NOMO-1 (cell line): ENCODE measurements around the gene CMTM8.

Experiments
- DNase-seq, 2 experiments: peaks; one replicate each; lab custom pipeline; 2025; ENCODE audit not compliant: unreplicated experiment in 2 of 2; lab: John Stamatoyannopoulos, UW

CMTM8 gene

DNA sequence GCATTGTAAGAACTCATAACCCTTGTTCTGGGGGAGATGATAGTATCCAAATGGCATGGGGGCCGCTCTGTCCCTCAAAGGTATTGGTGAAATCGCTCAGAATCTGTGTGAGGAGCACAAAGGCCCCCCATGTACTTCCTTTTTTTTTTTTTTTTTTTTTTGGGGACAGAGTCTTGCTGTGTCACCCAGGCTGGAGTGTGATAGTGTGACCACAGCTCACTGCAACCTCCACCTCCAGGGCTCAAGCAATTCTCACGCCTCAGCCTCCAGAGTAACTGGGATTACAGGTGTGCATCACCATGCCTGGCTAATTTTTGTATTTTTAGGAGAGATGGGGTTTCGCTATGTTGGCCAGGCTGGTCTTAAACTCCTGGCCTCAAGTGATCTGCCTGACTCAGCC is 37.0 kb downstream of the CMTM8 start:
- DNase-seq, result no peak

DNA sequence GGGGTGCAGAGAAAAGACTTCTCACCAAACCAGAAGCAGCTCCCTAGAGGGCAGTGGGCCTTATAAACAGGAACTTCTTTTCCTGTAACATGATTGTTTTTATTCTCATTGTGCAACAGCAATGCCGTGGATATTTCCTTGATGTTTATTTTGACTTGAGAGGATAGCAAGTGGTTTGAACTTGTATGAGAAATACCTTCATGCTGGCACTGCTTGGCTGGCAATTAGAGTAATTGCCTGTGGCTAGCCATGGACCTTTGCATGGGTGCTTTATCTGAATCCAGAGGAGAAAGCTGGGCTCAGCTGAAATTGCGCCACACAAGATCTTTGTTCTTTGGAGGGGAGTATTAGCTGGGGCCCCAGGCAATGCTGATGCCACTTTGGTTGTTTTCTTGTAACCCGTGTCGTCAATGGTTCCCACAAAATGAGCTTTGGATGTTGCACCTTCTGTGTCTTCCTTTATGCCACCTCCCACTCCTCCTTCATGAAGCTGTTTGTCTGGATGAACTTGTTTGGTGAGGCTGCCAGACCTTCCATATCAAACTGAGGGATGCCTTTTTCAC is 37.9 kb downstream of the CMTM8 start:
- DNase-seq, result peak; percentile 39 to 70

DNA sequence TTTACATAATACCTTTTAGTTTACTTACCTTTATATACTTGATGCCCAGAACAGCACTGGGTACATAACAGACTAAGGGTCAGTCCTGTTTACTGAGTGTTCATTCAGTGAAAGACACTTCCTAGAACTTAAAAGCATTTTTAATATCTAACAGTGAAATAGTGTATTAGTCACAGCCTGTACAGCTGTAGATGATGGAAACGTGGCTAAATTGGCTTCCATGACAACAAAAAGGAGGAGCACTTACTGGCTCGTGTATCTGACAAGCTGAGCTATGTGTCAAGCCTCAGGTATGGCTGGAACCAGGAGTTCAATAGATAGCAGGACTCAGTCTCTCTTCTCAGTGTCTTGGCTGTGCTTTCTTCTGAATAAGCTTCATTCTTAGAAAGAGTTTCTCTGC is 40.2 kb downstream of the CMTM8 start:
- no peak for DNase-seq

DNA sequence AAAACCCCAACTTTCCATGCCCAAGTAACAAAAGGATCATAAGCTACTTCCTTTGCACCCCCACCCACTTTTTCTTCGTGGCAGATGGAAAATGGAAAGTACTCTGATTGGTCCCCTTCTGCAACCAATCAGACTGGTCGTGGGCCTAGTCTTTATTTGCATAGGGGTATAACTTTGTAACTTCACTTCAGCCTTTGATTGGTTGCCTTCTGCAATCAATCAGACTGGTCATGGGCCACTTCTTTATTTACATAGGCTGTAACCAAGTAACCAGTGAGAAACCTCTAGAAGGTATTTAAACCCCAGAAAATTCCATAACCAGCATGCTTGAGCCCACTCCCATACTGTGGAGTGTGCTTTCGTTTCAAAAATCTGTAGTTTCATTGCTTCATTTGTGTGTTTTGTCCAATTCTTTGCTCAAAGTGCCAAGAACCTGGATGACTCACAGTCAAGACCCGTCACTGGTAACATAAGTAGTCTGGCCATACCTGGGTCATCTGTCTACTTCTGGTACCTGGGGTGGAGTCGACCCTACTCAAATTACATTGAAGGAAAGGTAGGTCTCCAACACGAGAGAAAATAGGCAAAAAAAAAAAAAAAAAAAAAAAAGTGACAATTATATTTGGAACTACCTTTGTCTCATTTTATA is 41.9 kb downstream of the CMTM8 start:
- no peak for DNase-seq

DNA sequence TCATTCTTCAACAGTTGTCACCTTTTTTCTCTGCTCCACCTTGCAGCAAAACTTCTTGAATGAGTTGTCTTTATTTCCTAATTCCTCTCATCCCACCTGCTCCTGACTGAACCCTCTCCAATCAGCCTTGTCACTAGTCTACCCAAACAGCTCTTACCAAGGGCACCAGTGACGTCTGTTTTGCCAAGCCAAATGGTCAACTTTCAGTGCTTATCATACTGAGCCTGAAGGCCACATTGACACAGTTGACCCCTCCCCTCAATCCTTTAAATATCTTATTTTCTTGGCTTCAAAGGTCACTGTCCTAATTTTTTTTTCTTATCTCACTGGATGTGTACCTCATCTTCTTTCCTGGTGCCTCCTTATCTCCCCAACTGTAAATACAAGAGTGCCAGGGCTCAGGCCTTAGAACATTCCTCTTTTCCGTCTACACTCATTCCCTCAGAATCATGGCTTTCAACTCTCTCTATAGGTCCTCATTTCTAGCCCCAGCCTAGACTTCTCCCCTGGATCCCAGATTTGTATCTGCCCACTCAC is 43.2 kb downstream of the CMTM8 start:
- DNase-seq, result no peak

DNA sequence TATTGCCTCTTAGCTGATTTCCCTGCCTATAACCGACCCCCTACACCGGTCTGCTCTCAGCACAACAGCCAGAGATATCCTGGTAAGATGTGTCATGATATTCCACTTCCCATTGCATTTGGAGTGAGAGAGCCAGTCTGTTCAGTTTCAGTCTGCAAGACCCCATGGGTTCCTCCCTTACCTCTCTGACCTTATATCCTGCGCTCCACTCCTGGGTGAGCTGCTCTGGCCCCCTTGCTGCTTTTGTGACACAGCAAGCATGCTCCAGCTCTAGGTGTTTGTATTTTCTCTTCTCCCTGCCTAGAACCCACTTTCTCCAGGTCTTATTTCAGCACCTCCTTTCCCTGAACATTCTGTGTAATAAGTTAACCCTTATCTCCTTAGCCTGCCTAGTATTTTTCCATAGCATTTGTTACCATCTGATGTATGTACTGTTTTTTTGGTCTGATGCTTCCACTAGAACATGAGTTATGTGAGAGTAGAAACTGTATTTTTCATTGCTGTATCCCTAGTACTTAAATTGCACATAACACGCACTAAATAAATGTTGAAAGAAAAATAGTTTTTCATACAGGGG is 44.2 kb downstream of the CMTM8 start:
- DNase-seq, result no peak

DNA sequence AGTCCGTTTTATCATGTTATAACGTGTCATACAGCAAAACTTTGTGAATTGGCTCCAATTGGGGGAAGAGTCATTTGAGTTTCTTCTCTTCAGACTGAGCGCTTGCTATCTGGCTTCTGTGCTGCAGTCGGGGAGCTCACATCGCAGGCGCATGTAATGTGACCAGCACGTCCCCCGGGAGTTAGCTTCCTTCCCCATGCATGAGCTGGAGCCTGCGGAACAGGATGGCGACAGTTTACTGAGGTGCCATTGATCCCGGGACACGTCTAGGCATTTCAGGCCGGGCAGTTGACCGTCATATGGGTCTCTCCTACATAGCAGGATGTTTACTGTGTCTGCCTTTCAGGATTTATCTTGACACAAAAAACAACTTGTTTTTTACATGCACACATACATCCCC is 44.8 kb downstream of the CMTM8 start:
- no peak for DNase-seq

DNA sequence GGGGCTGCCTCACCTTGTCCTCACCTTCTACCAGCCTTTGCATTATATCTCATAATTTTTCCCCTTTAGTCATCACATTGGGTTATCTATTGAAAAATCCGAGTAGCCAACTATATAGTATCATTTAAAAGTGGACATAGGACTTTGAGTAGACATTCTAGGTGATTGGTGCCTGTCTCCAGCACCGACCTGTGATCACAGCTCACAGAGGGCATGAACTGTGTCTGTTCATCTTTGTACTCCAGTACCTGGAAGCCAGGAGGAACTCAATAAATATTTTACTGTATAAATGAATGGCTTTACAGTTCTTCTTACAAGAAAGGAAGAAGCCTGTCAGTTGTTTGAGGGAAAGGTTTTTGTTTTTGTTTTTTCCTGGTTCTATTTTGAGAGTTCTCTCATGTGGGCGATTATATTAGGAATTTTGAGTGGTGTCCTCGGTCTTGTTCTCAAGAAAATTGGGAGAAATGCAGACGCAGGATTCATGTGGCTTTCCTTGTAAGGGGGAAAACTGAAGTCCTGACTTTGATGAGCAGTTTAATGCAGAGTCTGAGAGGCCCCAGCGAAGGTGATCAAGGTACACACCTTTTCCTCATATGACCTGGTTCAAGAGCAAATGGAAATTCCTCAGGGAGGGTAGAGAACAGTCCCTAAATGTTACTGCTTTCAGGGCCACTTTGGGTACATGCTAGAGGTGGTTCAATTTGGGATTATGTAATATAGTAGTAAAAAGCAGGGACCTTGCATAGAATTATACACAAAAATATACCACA is 46.1 kb downstream of the CMTM8 start:
- no peak for DNase-seq

DNA sequence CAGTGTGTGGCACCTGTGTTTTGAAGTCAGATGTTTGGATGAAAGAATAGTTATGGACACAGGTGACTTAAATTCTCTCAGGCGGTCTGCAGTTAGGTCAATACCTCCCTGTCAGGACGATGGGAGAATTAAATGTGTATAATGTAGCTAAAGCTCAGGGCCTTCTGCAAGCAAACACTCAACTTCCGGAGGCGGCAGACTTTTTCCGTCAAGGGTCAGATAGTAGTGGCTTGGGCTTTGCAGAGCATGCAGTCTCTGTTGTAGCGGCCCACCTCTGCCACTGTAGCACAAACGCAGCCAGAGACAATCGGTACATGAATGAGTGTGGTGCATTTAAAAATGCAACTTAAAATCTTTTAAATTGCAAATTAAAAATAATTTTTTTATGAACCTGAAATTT is 47.4 kb downstream of the CMTM8 start:
- no peak for DNase-seq

DNA sequence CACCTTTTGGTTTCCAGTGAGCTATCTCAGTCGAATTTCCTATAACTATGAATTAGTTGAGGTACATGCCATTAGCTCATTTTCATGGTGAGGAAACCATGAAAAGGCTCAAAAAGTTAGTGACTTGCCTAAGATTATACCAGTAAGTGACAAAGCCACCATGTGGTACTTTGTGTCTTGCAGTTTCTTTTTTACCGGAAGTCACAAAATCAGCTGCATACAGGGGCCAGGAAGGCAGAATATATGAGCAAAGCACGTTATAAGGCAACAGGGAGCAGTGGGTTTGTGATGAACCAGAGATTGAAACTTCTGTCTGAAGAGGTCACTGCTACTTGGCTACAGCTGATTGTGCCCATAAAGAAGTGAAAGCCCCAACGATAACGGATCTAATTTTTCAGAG is 50.3 kb downstream of the CMTM8 start:
- DNase-seq, result peak in 1 of 2 experiments; percentile 16

DNA sequence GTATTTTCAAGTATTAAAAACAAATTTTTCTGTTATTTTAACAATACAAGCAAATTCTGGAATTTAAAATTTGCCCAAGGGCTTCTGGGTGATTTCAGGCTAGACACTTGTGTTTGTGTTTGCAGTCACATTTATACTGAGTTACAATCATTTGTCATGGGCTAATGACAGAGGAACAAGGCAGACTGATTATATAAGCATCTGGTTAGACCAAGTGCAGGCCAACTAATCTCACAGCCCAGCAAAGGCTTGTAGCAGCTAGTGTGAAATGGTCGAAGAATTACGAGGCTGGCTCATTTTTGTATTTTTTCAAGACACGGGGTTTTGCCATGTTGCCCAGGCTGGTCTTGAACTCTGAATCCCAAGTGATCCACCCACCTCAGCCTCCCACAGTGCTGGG is 52.1 kb downstream of the CMTM8 start:
- no peak for DNase-seq

DNA sequence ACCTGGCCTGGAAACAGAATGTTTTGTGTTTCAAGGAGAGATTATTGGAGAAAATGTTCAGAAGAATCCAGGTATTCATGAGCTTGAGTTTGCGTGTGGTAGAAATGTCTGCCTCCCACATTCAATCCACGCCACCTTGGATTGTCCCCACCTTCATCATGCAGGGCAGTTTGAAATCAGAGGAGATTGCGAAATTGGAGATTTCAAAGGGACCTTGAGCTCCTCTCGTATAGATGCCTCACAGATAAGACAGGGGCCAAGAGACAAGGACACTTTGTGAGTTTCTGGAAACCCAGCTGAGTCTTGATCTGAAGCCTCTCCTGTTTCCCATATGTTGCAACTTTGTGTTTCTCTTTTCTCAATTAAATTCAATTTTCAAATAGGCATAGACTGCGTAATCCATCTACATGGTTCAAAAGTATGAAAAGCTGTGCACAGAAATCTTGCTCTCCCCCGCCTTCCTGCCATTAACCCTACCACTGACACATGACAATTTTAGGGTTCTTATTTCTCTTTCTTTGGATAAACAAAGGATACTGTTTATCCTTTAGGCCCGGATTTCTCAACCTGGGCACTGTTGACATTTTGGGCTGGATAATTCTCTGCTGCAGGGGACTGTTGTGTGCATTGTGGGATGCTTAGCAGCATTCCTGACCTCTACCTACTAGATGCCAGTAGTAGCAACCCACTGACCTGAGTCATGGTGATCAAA is 53.8 kb downstream of the CMTM8 start:
- DNase-seq, result no peak

DNA sequence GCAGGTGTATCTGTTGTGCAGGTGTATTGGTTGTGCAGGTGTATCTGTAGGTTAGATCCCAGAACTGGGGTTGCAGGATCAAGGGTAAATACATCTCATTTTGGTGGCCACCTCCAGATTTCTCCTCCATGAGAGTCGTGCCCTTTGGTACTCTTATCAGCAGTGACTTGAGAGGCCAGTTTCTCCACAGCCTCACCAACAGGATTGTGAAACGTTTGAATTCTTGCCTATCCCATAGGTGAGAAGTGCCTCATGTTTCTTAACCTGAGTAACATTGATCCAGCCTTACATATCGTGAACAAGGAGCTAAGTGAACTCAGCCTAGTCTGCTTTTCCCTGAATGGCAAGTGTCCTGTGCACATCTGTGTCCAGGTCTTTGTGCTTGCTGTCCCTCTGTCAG is 55.4 kb downstream of the CMTM8 start:
- no peak for DNase-seq

DNA sequence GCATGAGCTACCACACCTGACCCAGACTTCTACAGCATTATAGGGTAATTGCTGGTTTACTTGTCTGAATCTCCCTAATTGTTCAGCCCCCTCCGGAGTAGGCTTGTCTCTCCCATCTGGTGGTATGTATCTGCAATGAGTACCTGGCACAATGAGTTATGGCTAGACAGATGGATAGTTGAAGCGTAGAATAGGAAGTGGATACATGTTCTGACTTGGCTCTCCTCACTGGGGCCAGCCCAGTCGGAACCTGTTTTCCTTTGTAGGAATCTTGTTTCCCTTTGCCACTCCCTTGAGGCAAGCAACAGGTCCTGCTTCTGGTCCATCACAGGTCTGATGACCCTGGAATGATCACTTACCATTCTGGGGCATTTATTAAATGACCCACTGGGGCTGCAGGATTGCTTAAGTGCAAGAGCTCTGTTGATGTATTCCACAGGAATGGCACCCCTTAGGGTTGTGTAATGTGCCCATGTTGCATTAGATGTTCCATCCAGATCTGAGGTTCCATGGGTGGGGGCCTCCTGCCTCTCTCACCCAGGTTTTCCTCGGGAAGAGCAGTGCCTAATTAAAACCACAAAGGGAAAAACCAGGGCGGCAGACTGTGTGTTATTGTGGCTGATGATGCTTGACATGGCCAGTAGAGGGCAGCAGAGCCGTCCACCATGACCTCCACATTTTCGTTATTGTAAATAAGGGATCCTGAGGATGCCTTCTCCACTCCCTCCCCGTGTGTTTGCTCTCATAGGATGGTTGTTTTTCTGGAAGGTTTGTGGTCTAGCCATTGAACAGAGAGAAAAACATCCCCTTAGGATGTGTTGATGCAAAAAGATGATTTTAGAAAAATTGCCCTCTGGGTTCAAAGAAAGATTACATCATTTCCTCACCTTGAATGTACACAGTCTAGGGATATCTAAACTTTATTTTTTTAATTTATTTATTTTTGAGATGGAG is 58.0 kb downstream of the CMTM8 start:
- peak in 1 of 2 experiments; percentile 46 for DNase-seq

DNA sequence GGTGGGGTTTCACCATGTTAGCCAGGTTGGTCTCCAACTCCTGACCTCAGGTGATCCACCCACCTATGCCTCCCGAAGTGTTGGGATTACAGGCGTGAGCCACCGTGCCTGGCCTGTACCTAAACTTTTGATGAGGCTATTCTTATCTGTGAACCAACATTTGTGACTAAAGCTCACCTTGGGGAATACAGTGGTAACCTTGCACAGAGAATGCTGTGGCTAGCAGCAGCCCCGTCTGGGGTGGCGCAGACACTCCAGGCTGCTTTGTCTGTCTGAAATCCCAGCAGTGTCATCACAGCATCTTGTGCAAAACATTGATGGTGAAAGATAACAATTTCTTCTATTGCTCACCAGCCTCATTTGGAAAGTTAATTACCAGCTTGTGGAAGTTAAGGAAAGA is 58.9 kb downstream of the CMTM8 start:
- DNase-seq, result no peak

DNA sequence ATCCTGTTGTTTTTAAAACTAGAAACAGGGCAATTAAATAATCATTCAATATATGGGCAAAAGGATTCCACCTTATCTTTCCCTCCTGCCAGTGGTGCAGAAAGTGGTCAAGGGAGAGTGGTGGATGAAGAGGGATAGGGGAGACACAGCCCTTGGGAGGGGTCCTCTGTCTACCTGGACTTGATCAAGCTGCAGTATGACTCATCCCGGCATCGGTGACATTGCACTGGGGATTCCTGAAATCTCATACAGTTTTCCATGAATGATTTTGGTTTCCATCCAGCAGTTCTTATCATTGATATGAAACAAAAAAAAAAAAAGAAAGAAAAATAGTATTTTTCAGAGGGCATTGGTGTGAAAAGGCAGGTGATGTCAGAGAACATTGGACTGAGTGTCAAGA is 62.9 kb downstream of the CMTM8 start:
- no peak for DNase-seq

DNA sequence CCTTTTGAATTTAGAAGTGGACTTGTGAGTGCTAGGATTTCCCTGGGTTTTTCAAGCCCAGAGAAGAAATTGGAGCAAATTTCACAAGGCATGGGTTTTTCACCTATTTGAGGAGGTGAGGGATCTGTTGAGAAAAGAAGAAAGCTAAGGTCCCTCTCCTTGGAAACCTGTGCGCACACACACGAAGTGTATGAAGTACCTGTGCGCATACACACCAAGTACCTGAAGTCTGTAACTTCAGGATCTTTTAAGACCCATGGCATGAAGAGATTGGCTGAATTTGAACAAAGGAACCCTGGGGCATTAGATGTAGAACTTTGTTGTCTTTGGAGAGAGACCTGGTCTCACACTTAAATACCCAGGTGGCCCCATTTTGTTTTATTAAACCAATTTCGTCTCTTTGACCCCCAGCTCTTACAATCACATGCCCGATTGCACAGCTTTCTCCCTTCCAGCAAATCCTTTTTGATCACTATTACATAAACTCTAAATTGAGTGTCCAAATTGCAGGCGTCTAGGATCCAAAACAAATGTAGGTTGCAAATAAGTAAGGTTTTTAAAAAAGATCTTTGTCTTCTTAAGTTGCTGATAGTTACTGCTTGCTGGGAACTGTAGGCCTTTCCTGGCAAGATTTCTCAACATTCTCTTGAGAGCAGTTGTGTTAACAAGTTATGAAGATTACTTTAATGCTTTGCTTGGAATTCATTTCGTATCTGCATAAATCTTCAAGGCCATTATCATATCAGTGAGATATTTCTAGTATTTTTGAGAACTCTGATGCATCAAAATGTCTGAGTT is 64.3 kb downstream of the CMTM8 start:
- no peak for DNase-seq

DNA sequence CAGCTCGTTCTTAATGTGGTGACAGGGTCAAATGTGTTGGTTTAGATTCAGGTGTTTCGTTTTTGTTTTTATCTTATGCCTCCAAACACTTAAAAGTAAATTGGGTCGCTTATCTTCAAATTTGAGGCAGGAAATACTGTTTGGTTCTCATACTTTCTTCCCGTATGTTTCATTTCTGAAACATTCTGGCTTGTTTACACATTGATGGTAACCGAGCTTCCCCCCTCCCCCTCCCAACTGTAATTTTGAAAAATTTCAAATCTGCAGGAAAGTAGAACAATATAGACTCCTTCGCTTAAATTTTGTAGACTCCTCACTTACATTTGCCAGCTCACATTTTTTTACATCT is 64.9 kb downstream of the CMTM8 start:
- no peak for DNase-seq
